ENCODE results near the gene MSH2. TPM values are rescaled to one million over a fixed set of nuclear protein-coding genes. Genes with fewer than 3 reads are reported as not detected.
"Not testable (repeated sequence)": the region's sequence is repeated elsewhere in the genome, so short reads cannot be mapped to it uniquely, and the experiment has no call there.

MSH2 gene
- total and polyA plus RNA-seq, 8 donors, result 3.1 to 31.5 (median 7.2) TPM

DNA sequence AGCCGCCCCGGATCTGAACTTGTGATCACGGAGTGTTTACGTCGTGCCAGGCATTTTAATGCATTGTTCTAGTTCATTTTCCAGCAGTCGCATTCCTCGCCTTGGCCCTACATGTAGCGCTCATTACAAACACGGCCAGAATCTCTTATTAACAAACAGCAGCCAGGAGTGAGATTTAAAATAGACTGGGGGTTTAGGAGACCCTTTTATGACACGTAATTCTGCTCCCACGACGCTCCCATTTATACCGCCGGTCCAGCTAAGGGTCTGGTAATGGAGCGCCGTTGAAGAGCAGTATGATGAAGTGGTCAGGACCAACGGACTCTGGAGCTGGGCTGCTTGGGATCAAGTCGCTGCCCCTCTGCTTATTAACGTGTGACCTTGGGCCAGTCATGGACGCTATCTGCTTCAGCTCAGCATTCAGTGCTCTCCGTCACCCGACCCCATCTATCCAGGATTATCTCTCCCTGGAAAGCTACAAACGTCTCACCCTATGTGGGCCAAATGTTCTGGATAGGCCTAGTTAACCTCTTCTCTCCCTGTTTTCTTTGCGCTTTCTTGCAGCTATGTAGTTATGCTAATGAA is 745 bp downstream of the MSH2 start:
- H3K27ac ChIP-seq, result peak overlapping the region; percentile 69 to 84 (median 74)
- intact Hi-C loops (cut with DNase I; ENCODE audit: low total_unique reads), result no loop called here

DNA sequence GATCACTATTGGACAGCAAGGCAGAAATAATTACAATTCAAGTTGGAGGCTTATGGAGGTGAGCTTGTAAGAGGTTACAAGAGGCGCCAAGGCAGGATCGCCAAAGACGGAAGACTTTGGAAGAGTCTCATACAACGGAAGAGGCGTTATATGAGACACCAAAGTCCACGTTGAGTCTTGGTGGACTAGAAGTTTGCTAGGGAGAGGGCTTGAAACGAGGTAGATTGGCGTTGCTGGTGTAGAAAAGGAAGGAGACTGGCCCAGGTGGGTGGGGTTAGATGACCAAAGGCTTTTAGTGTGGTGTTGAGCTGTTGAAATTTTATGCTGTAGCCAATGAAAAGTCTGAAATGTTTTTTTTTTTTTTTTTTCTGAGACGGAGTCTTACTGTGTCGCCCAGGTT is 1.4 kb downstream of the MSH2 start:
- TF ChIP-seq POLR2AphosphoS5 (IDR thresholded peaks at IDR 0.05) (no peak), POLR2A (IDR thresholded peaks at IDR 0.05) (no peak), EP300 (IDR thresholded peaks at IDR 0.05) (no peak)
- TF ChIP-seq, protein P1, sequence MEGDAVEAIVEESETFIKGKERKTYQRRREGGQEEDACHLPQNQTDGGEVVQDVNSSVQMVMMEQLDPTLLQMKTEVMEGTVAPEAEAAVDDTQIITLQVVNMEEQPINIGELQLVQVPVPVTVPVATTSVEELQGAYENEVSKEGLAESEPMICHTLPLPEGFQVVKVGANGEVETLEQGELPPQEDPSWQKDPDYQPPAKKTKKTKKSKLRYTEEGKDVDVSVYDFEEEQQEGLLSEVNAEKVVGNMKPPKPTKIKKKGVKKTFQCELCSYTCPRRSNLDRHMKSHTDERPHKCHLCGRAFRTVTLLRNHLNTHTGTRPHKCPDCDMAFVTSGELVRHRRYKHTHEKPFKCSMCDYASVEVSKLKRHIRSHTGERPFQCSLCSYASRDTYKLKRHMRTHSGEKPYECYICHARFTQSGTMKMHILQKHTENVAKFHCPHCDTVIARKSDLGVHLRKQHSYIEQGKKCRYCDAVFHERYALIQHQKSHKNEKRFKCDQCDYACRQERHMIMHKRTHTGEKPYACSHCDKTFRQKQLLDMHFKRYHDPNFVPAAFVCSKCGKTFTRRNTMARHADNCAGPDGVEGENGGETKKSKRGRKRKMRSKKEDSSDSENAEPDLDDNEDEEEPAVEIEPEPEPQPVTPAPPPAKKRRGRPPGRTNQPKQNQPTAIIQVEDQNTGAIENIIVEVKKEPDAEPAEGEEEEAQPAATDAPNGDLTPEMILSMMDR (IDR thresholded peaks at IDR 0.05), result no peak
- 73 to 88% (median 79%) methylated on average over 10 of the region's 10 CpGs for WGBS, 5 donors
- Histone ChIP-seq H3K27me3 (no peaks in the 10 kb centered on the region), H3K4me1 (peaks cover 8 to 26% (median 22%) of the 10 kb centered on the region in 4 donors), H3K27ac (no peak overlapping the region), H3K9me3 (no peaks in the 10 kb centered on the region), H3K36me3 (peaks cover 0 to 7% (median 2%) of the 10 kb centered on the region in 4 donors), H3K4me3 (peak overlapping the region in 2 of 4 donors; percentile 95 to 97)
- intact Hi-C loops (cut with DNase I; ENCODE audit: low total_unique reads), result no loop called here
- peak; percentile 16 to 17 for DNase-seq

More for the DNA sequence above, 745 bp downstream of the MSH2 start:
- H3K4me1 ChIP-seq, result peaks cover 8 to 26% (median 22%) of the 10 kb centered on the region in 4 donors
- TF ChIP-seq POLR2A (IDR thresholded peaks at IDR 0.05) (no peak), POLR2AphosphoS5 (IDR thresholded peaks at IDR 0.05) (no peak), EP300 (IDR thresholded peaks at IDR 0.05) (no peak)
- TF ChIP-seq, protein P1 (IDR thresholded peaks at IDR 0.05), result no peak
- WGBS, 5 donors, result 4 to 6% (median 5%) methylated on average over 24 of the region's 24 CpGs
- DNase-seq, result peak in 1 of 2 donors; percentile 24
- H3K27me3 ChIP-seq, result no peaks in the 10 kb centered on the region
- peaks cover 0 to 3% (median 0%) of the 10 kb centered on the region in 4 donors for H3K36me3 ChIP-seq
- H3K9me3 ChIP-seq, result no peaks in the 10 kb centered on the region
- H3K4me3 ChIP-seq, result peak overlapping the region; percentile 87 to 97 (median 92)

DNA sequence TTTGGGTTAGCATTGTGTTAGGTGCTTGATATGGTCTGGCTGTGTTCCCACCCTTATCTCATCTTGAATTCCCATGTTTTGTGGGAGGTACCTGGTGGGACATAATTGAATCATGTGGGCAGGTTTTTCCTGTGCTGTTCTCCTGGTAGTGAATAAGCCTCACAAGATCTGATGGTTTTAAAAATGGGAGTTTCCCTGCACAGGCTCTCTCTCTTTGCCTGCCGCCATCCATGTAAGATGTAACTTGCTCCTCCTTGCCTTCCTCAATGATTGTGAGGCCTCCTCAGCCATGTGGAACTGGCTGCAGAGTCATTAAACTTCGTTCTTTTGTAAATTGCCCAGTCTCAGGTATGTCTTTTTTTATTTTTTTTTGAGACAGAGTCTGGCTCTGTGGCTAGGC is 2.8 kb downstream of the MSH2 start:
- H3K9me3 ChIP-seq, result no peaks in the 10 kb centered on the region
- no peaks in the 10 kb centered on the region for H3K27me3 ChIP-seq
- H3K27ac ChIP-seq, result no peak overlapping the region
- no peak for DNase-seq
- H3K4me1 ChIP-seq, result peaks cover 8 to 26% (median 22%) of the 10 kb centered on the region in 4 donors
- H3K36me3 ChIP-seq, result peaks cover 0 to 20% (median 11%) of the 10 kb centered on the region in 4 donors
- H3K4me3 ChIP-seq, result no peak overlapping the region
- intact Hi-C loops (cut with DNase I; ENCODE audit: low total_unique reads), result no loop called here
- 79 to 100% (median 96%) methylated on average over 2 of the region's 2 CpGs for WGBS, 5 donors
- no peak for TF ChIP-seq POLR2A (IDR thresholded peaks at IDR 0.05)
- TF ChIP-seq, protein P1 (IDR thresholded peaks at IDR 0.05), result no peak
- no peak for TF ChIP-seq POLR2AphosphoS5 (IDR thresholded peaks at IDR 0.05)
- no peak for TF ChIP-seq EP300 (IDR thresholded peaks at IDR 0.05)

DNA sequence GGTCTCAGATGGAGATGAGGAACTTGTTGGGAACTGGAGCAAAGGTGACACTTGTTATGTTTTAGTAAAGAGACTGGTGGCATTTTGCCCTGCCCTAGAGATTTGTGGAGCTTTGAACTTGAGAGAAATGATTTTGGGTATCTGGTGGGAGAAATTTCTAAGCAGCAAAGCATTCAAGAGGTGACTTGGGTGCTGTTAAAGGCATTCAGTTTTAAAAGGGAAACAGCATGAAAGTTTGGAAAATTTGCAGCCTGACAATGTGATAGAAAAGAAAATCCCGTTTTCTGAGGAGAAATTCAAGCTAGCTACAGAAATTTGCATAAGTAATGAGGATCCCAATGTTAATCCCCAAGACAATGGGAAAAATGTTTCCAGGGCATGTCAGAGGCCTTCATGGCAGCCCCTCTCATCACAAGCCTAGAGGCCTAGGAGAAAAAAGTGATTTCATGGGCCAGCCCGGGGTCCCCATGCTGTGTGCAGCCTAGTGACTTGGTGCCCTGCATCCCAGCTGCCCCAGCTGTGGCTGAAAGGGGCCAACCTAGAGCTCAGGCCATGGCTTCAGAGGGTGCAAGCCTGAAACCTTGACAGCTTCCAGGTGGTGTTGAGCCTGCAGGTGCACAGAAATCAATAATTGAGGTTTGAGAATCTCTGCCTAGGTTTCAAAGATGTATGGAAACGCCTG is 3.8 kb downstream of the MSH2 start:
- peaks cover 8 to 26% (median 22%) of the 10 kb centered on the region in 4 donors for H3K4me1 ChIP-seq
- peaks cover 0 to 30% (median 21%) of the 10 kb centered on the region in 4 donors for H3K36me3 ChIP-seq
- H3K9me3 ChIP-seq; H3K4me3 ChIP-seq; H3K27me3 ChIP-seq; intact Hi-C loops (cut with DNase I; ENCODE audit: low total_unique reads); DNase-seq; H3K27ac ChIP-seq: not testable (repeated sequence)
- WGBS, 5 donors, result 89 to 100% (median 96%) methylated on average over 3 of the region's 3 CpGs

DNA sequence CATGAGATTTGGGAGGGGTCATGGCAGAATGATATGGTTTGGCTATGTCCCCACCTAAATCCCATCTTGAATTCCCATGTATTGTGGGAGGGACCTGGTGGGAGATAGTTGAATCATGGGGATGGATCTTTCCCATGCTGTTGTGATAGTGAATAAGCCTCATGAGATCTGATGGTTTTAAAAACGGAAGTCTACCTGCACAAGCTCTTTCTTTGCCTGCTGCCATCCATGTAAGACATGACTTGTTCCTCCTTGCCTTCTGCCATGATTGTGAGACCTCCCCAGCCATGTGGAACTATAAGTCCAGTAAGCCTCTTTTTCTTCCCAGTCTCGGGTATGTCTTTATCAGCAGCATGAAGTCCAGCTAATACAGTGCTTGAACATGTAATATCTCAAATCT is 5.0 kb downstream of the MSH2 start:
- H3K27ac ChIP-seq; H3K4me3 ChIP-seq; DNase-seq; intact Hi-C loops (cut with DNase I; ENCODE audit: low total_unique reads); H3K27me3 ChIP-seq; H3K9me3 ChIP-seq: not testable (repeated sequence)
- Histone ChIP-seq H3K4me1 (peaks cover 8 to 19% (median 14%) of the 10 kb centered on the region in 4 donors), H3K36me3 (peaks cover 0 to 41% (median 33%) of the 10 kb centered on the region in 4 donors)
- WGBS, 5 donors, result 75 to 89% (median 82%) methylated on average over 2 of the region's 2 CpGs
